ENCODE data around the gene GRK3.
"Not testable (repeated sequence)": the region's sequence is repeated elsewhere in the genome, so short reads cannot be mapped to it uniquely, and the experiment has no call there.

Gene GRK3

GRCh38 chr22:25551396-25551795 is 13.1 kb upstream of the GRK3 start:
- DNase-seq (ENCODE audit: low read depth) = no peak

GRCh38 chr22:25552405-25552804 is 12.1 kb upstream of the GRK3 start:
- not testable (repeated sequence) for DNase-seq (ENCODE audit: low read depth)

GRCh38 chr22:25553131-25553530 is 11.3 kb upstream of the GRK3 start:
- DNase-seq (ENCODE audit: low read depth) = no peak

GRCh38 chr22:25554238-25554671 is 10.2 kb upstream of the GRK3 start:
- DNase-seq (ENCODE audit: low read depth) = no peak

GRCh38 chr22:25554689-25555088 is 9.8 kb upstream of the GRK3 start:
- no peak for DNase-seq (ENCODE audit: low read depth)

GRCh38 chr22:25555586-25555985 is 8.9 kb upstream of the GRK3 start:
- no peak for DNase-seq (ENCODE audit: low read depth)

- DNase-seq (ENCODE audit: low read depth) = no peak
Observed at GRCh38 chr22:25557218-25557617, 7.3 kb upstream of the GRK3 start.

- DNase-seq (ENCODE audit: low read depth) = no peak
Observed at GRCh38 chr22:25558341-25558740, 6.1 kb upstream of the GRK3 start.

- not testable (repeated sequence) for DNase-seq (ENCODE audit: low read depth)
Observed at GRCh38 chr22:25559910-25560309, 4.6 kb upstream of the GRK3 start.

GRCh38 chr22:25561182-25561581 is 3.3 kb upstream of the GRK3 start:
- DNase-seq (ENCODE audit: low read depth) = not testable (repeated sequence)

- DNase-seq (ENCODE audit: low read depth) = not testable (repeated sequence)
Observed at GRCh38 chr22:25561927-25562326, 2.5 kb upstream of the GRK3 start.

- not testable (repeated sequence) for DNase-seq (ENCODE audit: low read depth)
Observed at GRCh38 chr22:25562966-25563760, 1.3 kb upstream of the GRK3 start.

- no peak for DNase-seq (ENCODE audit: low read depth)
Observed at GRCh38 chr22:25563761-25564319, 635 bp upstream of the GRK3 start.

GRCh38 chr22:25564979-25565677 is 653 bp downstream of the GRK3 start:
- no peak for DNase-seq (ENCODE audit: low read depth)

- DNase-seq (ENCODE audit: low read depth) = no peak
Observed at GRCh38 chr22:25566186-25566897, 1.9 kb downstream of the GRK3 start.

GRCh38 chr22:25566898-25567235 is 2.4 kb downstream of the GRK3 start:
- no peak for DNase-seq (ENCODE audit: low read depth)

- DNase-seq (ENCODE audit: low read depth) = no peak
Observed at GRCh38 chr22:25567251-25567675, 2.8 kb downstream of the GRK3 start.

- not testable (repeated sequence) for DNase-seq (ENCODE audit: low read depth)
Observed at GRCh38 chr22:25568066-25568465, 3.6 kb downstream of the GRK3 start.

GRCh38 chr22:25569361-25569760 is 4.9 kb downstream of the GRK3 start:
- DNase-seq (ENCODE audit: low read depth) = no peak

GRCh38 chr22:25569983-25570382 is 5.5 kb downstream of the GRK3 start:
- DNase-seq (ENCODE audit: low read depth) = no peak

- DNase-seq (ENCODE audit: low read depth) = no peak
Observed at GRCh38 chr22:25570486-25570885, 6.0 kb downstream of the GRK3 start.

- DNase-seq (ENCODE audit: low read depth) = not testable (repeated sequence)
Observed at GRCh38 chr22:25571969-25572707, 7.7 kb downstream of the GRK3 start.

Measured in stimulated activated CD8-positive, alpha-beta memory T cell treated with anti-CD3 and anti-CD28 coated beads, Interleukin-7, amount 100 ng/mL, for 24 hours (primary cell).